Endothelial cell of umbilical vein (primary cell): ENCODE results near the gene HINFP.

Experiments used
- CTCF ChIP-seq, 2 donors: IDR thresholded peaks; 1 replicate in 1 of 2; 2 replicates in 1 of 2; pipeline ENCODE4 v1.5.1; 2011; ENCODE audit warnings: low read length in 2 of 2, mild to moderate bottlenecking in 2 of 2, moderate library complexity in 2 of 2, control low read depth in 1 of 2, inconsistent platforms in 1 of 2, low read depth in 1 of 2; ENCODE audit not compliant: insufficient read depth in 1 of 2; ENCODE audit errors: extremely low read depth in 1 of 2
- POLR2AphosphoS5 ChIP-seq: IDR thresholded peaks from 2 replicates; pipeline ENCODE4 v1.6.1; 2012; ENCODE audit warnings: low read depth, mild to moderate bottlenecking, control low read depth, low read length, moderate library complexity; ENCODE audit not compliant: insufficient read depth

- TF ChIP-seq CTCF (IDR thresholded peaks at IDR 0.05; ENCODE audit: extremely low read depth in 1 of 2, insufficient read depth in 1 of 2, low read depth in 1 of 2, low read length in 2 of 2), result peak; percentile 58 to 77
- no peak for TF ChIP-seq POLR2AphosphoS5
Observed at GRCh38 chr11:119134389-119134978, 13.1 kb downstream of the HINFP start.
